OCI-LY3 (cell line): ENCODE results near the gene DIPK1A.

ENCODE experiments used
- CTCF ChIP-seq: fragments of 200-600, 300-600 bp; sonication (generic); IDR thresholded peaks from 2 replicates; pipeline ENCODE4 v1.5.1; 2014; ENCODE audit warnings: antibody characterized with exemption, low read length, low read depth
- EZH2phosphoT487 ChIP-seq: fragments of 200-600 bp; shearing (Covaris generic); IDR thresholded peaks from 2 replicates; pipeline ENCODE4 v1.6.1; 2018; ENCODE audit warnings: antibody characterized with exemption, mixed run types, low read depth

GRCh38 chr1:92876351-92876750 lies 84.9 kb downstream of the DIPK1A start:
- no peak for TF ChIP-seq CTCF
- TF ChIP-seq EZH2phosphoT487, result no peak
